Measurements from ENCODE around the gene C5orf58.

C5orf58 gene

DNA sequence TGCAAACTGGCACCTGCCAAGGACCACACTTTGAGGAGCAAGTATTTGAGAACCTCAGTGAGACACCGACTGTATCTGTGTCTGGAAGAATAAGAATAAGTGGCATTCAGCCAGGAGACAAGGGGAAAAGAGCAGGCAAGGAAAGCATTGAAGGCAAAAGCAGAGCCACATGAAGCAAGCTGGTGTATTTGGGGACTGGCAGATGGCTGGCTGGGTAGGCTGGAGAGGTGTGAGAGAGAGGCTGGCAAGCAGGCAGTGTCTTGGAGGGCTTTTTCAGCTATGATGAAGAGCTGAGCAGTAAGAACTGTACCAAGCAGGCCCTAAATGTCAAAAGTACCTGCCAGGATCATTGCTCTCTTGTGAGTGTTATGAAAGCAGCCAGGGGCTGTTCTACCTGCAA, 14.1 kb upstream of the C5orf58 start:
- TF ChIP-seq, protein P1, sequence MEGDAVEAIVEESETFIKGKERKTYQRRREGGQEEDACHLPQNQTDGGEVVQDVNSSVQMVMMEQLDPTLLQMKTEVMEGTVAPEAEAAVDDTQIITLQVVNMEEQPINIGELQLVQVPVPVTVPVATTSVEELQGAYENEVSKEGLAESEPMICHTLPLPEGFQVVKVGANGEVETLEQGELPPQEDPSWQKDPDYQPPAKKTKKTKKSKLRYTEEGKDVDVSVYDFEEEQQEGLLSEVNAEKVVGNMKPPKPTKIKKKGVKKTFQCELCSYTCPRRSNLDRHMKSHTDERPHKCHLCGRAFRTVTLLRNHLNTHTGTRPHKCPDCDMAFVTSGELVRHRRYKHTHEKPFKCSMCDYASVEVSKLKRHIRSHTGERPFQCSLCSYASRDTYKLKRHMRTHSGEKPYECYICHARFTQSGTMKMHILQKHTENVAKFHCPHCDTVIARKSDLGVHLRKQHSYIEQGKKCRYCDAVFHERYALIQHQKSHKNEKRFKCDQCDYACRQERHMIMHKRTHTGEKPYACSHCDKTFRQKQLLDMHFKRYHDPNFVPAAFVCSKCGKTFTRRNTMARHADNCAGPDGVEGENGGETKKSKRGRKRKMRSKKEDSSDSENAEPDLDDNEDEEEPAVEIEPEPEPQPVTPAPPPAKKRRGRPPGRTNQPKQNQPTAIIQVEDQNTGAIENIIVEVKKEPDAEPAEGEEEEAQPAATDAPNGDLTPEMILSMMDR (IDR thresholded peaks at IDR 0.05; ENCODE audit: low read depth, low read length) = no peak
- no peak for TF ChIP-seq POLR2A (IDR thresholded peaks at IDR 0.05; ENCODE audit: extremely low read depth, insufficient read length)
- TF ChIP-seq MYC (IDR thresholded peaks at IDR 0.05; ENCODE audit: low read depth, low read length) = no peak
- TF ChIP-seq, protein P2, sequence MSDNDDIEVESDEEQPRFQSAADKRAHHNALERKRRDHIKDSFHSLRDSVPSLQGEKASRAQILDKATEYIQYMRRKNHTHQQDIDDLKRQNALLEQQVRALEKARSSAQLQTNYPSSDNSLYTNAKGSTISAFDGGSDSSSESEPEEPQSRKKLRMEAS (IDR thresholded peaks at IDR 0.05; ENCODE audit: low read depth, low read length) = no peak
- DNase-seq (ENCODE audit: low read depth) = no peak
- H3K4me3 ChIP-seq (ENCODE audit: low read depth, low read length) = no peak overlapping the region

GRCh38 chr5:170219615-170220014, 13.2 kb upstream of the C5orf58 start:
- peak; percentile 75 for DNase-seq (ENCODE audit: low read depth)
- TF ChIP-seq, protein P1 (IDR thresholded peaks at IDR 0.05; ENCODE audit: low read depth, low read length) = no peak
- TF ChIP-seq, protein P2 (IDR thresholded peaks at IDR 0.05; ENCODE audit: low read depth, low read length) = no peak
- TF ChIP-seq MYC (IDR thresholded peaks at IDR 0.05; ENCODE audit: low read depth, low read length) (no peak), POLR2A (IDR thresholded peaks at IDR 0.05; ENCODE audit: extremely low read depth, insufficient read length) (no peak)
- no peak overlapping the region for H3K4me3 ChIP-seq (ENCODE audit: low read depth, low read length)

DNA sequence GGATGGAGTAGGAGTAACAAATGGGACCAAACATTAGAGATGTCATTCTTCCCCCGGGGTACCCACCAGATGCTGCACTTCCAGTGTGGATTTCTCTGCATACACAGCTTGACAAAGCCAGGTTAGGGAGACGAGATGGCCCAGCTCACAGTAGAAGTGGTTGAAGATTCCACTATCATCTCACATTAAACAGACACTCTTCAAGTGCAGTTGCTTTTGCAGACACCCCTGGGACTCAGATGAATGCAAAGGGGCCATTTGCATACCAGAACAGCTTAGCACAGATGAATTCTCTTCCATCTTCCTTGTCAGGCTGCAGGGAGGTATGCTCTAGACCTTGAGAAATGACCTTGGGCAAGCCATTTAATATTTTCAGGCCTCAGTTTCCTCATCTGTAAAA, 12.6 kb upstream of the C5orf58 start:
- H3K4me3 ChIP-seq (ENCODE audit: low read depth, low read length) = no peak overlapping the region
- DNase-seq (ENCODE audit: low read depth) = no peak
- TF ChIP-seq MYC (IDR thresholded peaks at IDR 0.05; ENCODE audit: low read depth, low read length) = no peak
- TF ChIP-seq, protein P2 (IDR thresholded peaks at IDR 0.05; ENCODE audit: low read depth, low read length) = no peak
- TF ChIP-seq, protein P1 (IDR thresholded peaks at IDR 0.05; ENCODE audit: low read depth, low read length) = no peak
- no peak for TF ChIP-seq POLR2A (IDR thresholded peaks at IDR 0.05; ENCODE audit: extremely low read depth, insufficient read length)

DNA sequence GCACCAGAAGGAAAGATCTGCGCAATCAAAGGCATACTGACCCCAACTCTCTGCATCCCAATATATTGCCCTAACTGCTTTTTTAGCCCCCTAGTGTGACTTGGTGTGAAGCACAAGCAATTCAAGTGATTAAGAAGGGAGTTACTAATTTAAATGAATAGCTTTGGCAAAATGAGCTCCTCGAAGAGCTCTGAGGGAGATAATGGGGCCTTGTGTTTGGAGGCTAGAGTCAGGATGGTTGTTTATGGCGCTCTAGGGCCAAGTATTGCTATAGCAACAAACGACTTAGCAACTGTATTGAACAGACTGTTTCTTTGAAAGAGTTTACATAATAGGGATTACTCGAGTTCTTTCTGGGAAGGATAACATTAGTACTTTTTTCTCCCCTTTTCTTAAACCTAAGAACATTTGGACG, 11.5 kb upstream of the C5orf58 start:
- TF ChIP-seq, protein P1 (IDR thresholded peaks at IDR 0.05; ENCODE audit: low read depth, low read length) = peak; percentile 14
- TF ChIP-seq, protein P2 (IDR thresholded peaks at IDR 0.05; ENCODE audit: low read depth, low read length) = no peak
- TF ChIP-seq MYC (IDR thresholded peaks at IDR 0.05; ENCODE audit: low read depth, low read length) (no peak), POLR2A (IDR thresholded peaks at IDR 0.05; ENCODE audit: extremely low read depth, insufficient read length) (no peak)
- peak; percentile 23 for DNase-seq (ENCODE audit: low read depth)
- no peak overlapping the region for H3K4me3 ChIP-seq (ENCODE audit: low read depth, low read length)

- no peak overlapping the region for H3K4me3 ChIP-seq (ENCODE audit: low read depth, low read length)
- DNase-seq (ENCODE audit: low read depth) = peak; percentile 38
- no peak for TF ChIP-seq POLR2A (IDR thresholded peaks at IDR 0.05; ENCODE audit: extremely low read depth, insufficient read length)
- TF ChIP-seq MYC (IDR thresholded peaks at IDR 0.05; ENCODE audit: low read depth, low read length) = no peak
- TF ChIP-seq, protein P2 (IDR thresholded peaks at IDR 0.05; ENCODE audit: low read depth, low read length) = no peak
- TF ChIP-seq, protein P1 (IDR thresholded peaks at IDR 0.05; ENCODE audit: low read depth, low read length) = no peak
Measured at GRCh38 chr5:170223360-170223759, 9.4 kb upstream of the C5orf58 start.

Measured in NB4 (cell line).